ENCODE data around the gene TTC28. TPM values are rescaled to one million over a fixed set of nuclear protein-coding genes. Genes with fewer than 3 reads are reported as not detected.

TTC28 gene
- total and polyA plus RNA-seq, 7 donors = 0.23 to 102 (median 46.1) TPM

- Histone ChIP-seq H3K27ac (peak overlapping the region; percentile 74 to 85 (median 77)), H3K36me3 (no peaks in the 10 kb centered on the region), H3K27me3 (no peaks in the 10 kb centered on the region), H3K4me3 (peak overlapping the region; percentile 35 to 65 (median 56)), H3K4me1 (peaks cover 0 to 37% (median 22%) of the 10 kb centered on the region in 4 donors), H3K9me3 (no peaks in the 10 kb centered on the region)
- 10 to 16% methylated on average over 16 of the region's 16 CpGs for WGBS, 2 donors
- DNase-seq = no peak
- intact Hi-C loops (cut with DNase I) = loop anchor here (5.0 to 10.0 kb wide), 3 partner anchors 153 to 419 kb away; no protein-coding TSS in a partner anchor
- TF ChIP-seq, protein P1, sequence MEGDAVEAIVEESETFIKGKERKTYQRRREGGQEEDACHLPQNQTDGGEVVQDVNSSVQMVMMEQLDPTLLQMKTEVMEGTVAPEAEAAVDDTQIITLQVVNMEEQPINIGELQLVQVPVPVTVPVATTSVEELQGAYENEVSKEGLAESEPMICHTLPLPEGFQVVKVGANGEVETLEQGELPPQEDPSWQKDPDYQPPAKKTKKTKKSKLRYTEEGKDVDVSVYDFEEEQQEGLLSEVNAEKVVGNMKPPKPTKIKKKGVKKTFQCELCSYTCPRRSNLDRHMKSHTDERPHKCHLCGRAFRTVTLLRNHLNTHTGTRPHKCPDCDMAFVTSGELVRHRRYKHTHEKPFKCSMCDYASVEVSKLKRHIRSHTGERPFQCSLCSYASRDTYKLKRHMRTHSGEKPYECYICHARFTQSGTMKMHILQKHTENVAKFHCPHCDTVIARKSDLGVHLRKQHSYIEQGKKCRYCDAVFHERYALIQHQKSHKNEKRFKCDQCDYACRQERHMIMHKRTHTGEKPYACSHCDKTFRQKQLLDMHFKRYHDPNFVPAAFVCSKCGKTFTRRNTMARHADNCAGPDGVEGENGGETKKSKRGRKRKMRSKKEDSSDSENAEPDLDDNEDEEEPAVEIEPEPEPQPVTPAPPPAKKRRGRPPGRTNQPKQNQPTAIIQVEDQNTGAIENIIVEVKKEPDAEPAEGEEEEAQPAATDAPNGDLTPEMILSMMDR (IDR thresholded peaks at IDR 0.05) = no peak
- TF ChIP-seq POLR2A (IDR thresholded peaks at IDR 0.05) = no peak
- TF ChIP-seq EP300 (IDR thresholded peaks at IDR 0.05) = no peak
- TF ChIP-seq POLR2AphosphoS5 (IDR thresholded peaks at IDR 0.05) = no peak
Measured at GRCh38 chr22:28441720-28442263, 237.8 kb downstream of the TTC28 start.

DNA sequence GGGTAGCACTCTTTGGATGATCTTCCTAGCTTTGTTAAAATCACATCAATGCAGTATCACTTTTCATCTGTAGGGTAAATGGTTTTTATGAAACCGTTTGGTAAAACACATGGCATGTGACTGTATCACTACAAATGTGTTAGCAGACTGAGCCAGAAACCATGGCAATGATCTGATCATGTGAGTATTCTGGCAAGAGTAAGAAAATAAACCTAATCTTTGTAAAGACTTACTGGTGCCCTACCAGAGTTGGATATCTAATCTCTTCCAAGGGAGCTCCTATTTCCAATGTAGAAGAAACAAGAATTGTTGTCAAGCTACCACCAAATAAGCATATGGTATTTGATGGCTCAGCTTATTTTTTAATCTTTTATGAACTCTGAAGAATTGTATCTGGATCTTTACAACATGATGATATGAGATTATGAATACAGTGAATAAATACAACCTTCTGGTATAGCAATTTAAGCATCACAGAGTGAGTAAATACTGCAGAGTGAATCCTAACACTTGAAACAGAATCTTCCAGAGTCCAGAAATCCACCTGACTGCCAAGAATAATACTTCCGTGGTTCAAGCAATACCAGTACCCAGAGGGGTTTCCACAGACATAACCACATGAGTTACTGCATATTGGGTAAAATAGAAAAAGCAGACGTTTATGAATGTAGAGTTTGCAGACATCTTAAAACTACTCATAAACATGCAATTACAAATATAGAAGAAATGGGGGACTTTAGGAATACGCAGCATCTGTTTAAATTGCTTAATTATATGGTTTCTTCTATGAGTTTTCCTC, 238.8 kb downstream of the TTC28 start:
- 36 to 54% methylated on average over 4 of the region's 4 CpGs for WGBS, 2 donors
- DNase-seq = no peak
- peak overlapping the region in 2 of 4 donors; percentile 74 to 85 for H3K27ac ChIP-seq

GRCh38 chr22:28438183-28438768, 241.4 kb downstream of the TTC28 start:
- whole genome bisulfite sequencing, 2 donors = 46 to 67% methylated on average over 1 of the region's 1 CpG
- intact Hi-C loops (cut with DNase I) = no loop called here
- Histone ChIP-seq H3K27ac (no peak overlapping the region), H3K9me3 (no peaks in the 10 kb centered on the region), H3K4me3 (no peak overlapping the region), H3K27me3 (no peaks in the 10 kb centered on the region), H3K36me3 (no peaks in the 10 kb centered on the region), H3K4me1 (peaks cover 0 to 43% (median 16%) of the 10 kb centered on the region in 4 donors)
- DNase-seq = no peak
- TF ChIP-seq, protein P1 (IDR thresholded peaks at IDR 0.05) = no peak
- no peak for TF ChIP-seq POLR2AphosphoS5 (IDR thresholded peaks at IDR 0.05)
- TF ChIP-seq EP300 (IDR thresholded peaks at IDR 0.05) = no peak
- TF ChIP-seq POLR2A (IDR thresholded peaks at IDR 0.05) = no peak

More for the DNA sequence above, 238.8 kb downstream of the TTC28 start:
- Histone ChIP-seq H3K27me3 (no peaks in the 10 kb centered on the region), H3K36me3 (no peaks in the 10 kb centered on the region), H3K4me1 (peaks cover 0 to 38% (median 22%) of the 10 kb centered on the region in 4 donors), H3K4me3 (peak overlapping the region in 1 of 4 donors; percentile 65), H3K9me3 (no peaks in the 10 kb centered on the region)
- intact Hi-C loops (cut with DNase I) = loop anchor here (5.0 to 10.0 kb wide), 3 partner anchors 154 to 418 kb away; no protein-coding TSS in a partner anchor
- TF ChIP-seq, protein P1 (IDR thresholded peaks at IDR 0.05) = no peak
- TF ChIP-seq POLR2AphosphoS5 (IDR thresholded peaks at IDR 0.05) (no peak), EP300 (IDR thresholded peaks at IDR 0.05) (no peak)

DNA sequence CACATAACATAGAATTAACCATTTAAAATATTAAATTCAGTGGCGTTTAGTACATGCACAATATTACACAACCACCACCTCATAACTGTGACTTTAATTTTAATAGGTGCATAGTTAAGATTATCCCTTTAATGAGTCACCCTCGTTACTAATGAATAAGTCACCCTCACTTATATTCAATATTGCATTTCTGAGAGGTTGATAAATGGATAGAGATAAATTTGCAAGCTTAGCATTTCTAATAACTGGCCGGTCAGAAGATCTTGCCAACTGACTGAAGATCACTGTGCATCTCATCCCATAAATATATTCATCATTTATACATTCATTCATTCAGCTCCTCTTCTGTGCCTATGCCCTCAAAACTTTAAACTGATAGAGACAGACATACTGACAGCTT, 243.7 kb downstream of the TTC28 start:
- Histone ChIP-seq H3K4me1 (peaks cover 0 to 23% (median 10%) of the 10 kb centered on the region in 4 donors), H3K4me3 (no peak overlapping the region), H3K36me3 (no peaks in the 10 kb centered on the region), H3K27ac (no peak overlapping the region), H3K27me3 (no peaks in the 10 kb centered on the region), H3K9me3 (no peaks in the 10 kb centered on the region)
- TF ChIP-seq, protein P1 (IDR thresholded peaks at IDR 0.05) = no peak
- TF ChIP-seq EP300 (IDR thresholded peaks at IDR 0.05) = no peak
- TF ChIP-seq POLR2AphosphoS5 (IDR thresholded peaks at IDR 0.05) = no peak
- no peak for TF ChIP-seq POLR2A (IDR thresholded peaks at IDR 0.05)
- WGBS, 2 donors = 84 to 90% methylated on average over 3 of the region's 3 CpGs
- no peak for DNase-seq
- intact Hi-C loops (cut with DNase I) = no loop called here

All from sigmoid colon (tissue), 7 donors.